Kidney (tissue), 14 donors: ENCODE measurements around the gene MTARC1. TPM values are rescaled to one million over a fixed set of nuclear protein-coding genes. Genes with fewer than 3 reads are reported as not detected.

Experiments
- DNase-seq, 5 donors: peaks; one replicate each; pipeline ENCODE4 v3.0.0-alpha.2; 2013 to 2020
- FAIRE-seq: peaks from 2 replicates; lab custom pipeline; 2012; peaks lifted over from hg19 to GRCh38; lab: Jason Lieb, UNC
- H3K27ac ChIP-seq, 2 donors: one replicate each; pipeline ENCODE4 v1.7.0; 2013; ENCODE audit warnings: low read depth in 2 of 2, low read length in 2 of 2, inconsistent platforms in 1 of 2
- H3K27me3 ChIP-seq: one replicate; pipeline ENCODE4 v1.7.1; 2013; ENCODE audit warnings: low read length, inconsistent platforms; ENCODE audit not compliant: control insufficient read depth, insufficient read depth
- H3K36me3 ChIP-seq, 3 donors: one replicate each; pipeline versions ENCODE4 v1.7.0 to v1.7.1; 2013; ENCODE audit warnings: low read length in 3 of 3, control low read depth in 1 of 3, inconsistent platforms in 1 of 3; ENCODE audit not compliant: insufficient read depth in 3 of 3, control insufficient read depth in 2 of 3
- H3K4me1 ChIP-seq, 3 donors: one replicate each; pipeline versions ENCODE4 v1.7.0 to v1.7.1; 2013; ENCODE audit warnings: low read length in 3 of 3, inconsistent platforms in 1 of 3, low read depth in 1 of 3; ENCODE audit not compliant: control insufficient read depth in 2 of 3, insufficient read depth in 2 of 3
- H3K4me3 ChIP-seq, 3 donors: one replicate each; pipeline versions ENCODE4 v1.7.0 to v1.8.1; 2013; ENCODE audit warnings: low read length in 3 of 3, control low read depth in 1 of 3, inconsistent platforms in 1 of 3
- H3K9ac ChIP-seq, 3 donors: one replicate each; pipeline versions ENCODE4 v1.7.0 to v1.7.1; 2013; ENCODE audit warnings: low read length in 3 of 3, control low read depth in 1 of 3, inconsistent platforms in 1 of 3
- H3K9me3 ChIP-seq, 3 donors: one replicate each; pipeline versions ENCODE4 v1.7.0 to v1.7.1; 2013; ENCODE audit warnings: low read length in 3 of 3, control low read depth in 1 of 3, inconsistent platforms in 1 of 3; ENCODE audit not compliant: control insufficient read depth in 2 of 3, insufficient read depth in 1 of 3
- intact Hi-C: fragments of 100-400 bp; cut with DNase I; formaldehyde crosslinking; loops from one replicate; pipeline ENCODE4 v1.11.1; 2022
- polyA plus RNA-seq: library from polyadenylated mRNA; stranded (reverse); fragments of 350-450 nt; fragmentation: Illumina TruSeq; extraction: RNeasy Lipid Tissue Mini Kit (QIAGEN cat#74804); gene quantifications from one replicate; pipeline ENCODE4 v1.2.3, GENCODE V29; 2014; ENCODE audit warnings: low read depth, low replicate concordance; ENCODE audit not compliant: insufficient read depth
- total RNA-seq: library from RNA; stranded (reverse); fragmentation: NEBNext Ultra II Directional; extraction: Animal tissue kit (Norgen Biotek cat#: 25700); gene quantifications from one replicate; pipeline ENCODE4 v1.2.1, GENCODE V29; 2021
- TF ChIP-seq, protein P1 (sequence below): IDR thresholded peaks from 3 replicates; pipeline ENCODE4 v1.5.1; 2012; ENCODE audit warnings: mild to moderate bottlenecking, moderate library complexity, borderline replicate concordance; ENCODE audit not compliant: insufficient read depth; ENCODE audit errors: extremely low read depth
- donor health status: control.
- donor health status: control.
- donor health status: control.
- donor health status: control.
- donor health status: control.
- donor health status: DM: yes; HTN: yes; CAD: no.
- donor health status: Normal renal cell carcinoma (clear cell type).

Gene MTARC1
- total and polyA plus RNA-seq, 2 donors from 2014 or later = 6.8 to 11.0 TPM

DNA sequence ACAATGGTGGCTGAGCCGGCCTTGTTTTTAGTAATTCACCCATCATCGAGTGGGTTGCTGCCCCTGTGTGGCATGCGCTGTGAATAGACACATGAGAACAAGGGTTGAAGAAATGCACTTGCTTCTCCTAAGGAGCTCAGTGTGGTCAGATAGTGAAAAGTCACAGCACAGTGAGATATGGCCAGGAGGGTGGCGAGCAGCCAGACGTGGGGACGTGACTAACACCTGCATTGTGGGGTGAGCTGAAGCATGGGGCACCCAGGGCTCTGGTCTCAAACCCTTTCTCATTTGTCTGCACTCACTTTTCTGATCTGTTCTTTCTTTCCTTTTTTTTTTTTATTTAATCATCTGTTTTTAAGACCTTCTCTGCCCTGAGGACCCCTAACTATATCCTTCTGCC lies 13.5 kb downstream of the MTARC1 start:
- intact Hi-C loops = no loop called here
- TF ChIP-seq, protein P1, sequence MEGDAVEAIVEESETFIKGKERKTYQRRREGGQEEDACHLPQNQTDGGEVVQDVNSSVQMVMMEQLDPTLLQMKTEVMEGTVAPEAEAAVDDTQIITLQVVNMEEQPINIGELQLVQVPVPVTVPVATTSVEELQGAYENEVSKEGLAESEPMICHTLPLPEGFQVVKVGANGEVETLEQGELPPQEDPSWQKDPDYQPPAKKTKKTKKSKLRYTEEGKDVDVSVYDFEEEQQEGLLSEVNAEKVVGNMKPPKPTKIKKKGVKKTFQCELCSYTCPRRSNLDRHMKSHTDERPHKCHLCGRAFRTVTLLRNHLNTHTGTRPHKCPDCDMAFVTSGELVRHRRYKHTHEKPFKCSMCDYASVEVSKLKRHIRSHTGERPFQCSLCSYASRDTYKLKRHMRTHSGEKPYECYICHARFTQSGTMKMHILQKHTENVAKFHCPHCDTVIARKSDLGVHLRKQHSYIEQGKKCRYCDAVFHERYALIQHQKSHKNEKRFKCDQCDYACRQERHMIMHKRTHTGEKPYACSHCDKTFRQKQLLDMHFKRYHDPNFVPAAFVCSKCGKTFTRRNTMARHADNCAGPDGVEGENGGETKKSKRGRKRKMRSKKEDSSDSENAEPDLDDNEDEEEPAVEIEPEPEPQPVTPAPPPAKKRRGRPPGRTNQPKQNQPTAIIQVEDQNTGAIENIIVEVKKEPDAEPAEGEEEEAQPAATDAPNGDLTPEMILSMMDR = no peak
- FAIRE-seq = no peak

GRCh38 chr1:220803401-220804201 lies 16.9 kb downstream of the MTARC1 start:
- Histone ChIP-seq H3K27me3 (no peaks in the 10 kb centered on the region), H3K27ac (no peak overlapping the region), H3K4me3 (no peak overlapping the region), H3K9me3 (no peaks in the 10 kb centered on the region), H3K9ac (peak overlapping the region in 1 of 3 donors; percentile 12), H3K4me1 (peaks cover 0 to 6% (median 0%) of the 10 kb centered on the region in 3 donors), H3K36me3 (peaks cover 0 to 9% (median 8%) of the 10 kb centered on the region in 3 donors)
- FAIRE-seq = peak; percentile 21
- TF ChIP-seq, protein P1 = peak; percentile 70
- DNase-seq = peak in 1 of 5 donors; percentile 45
- intact Hi-C loops = no loop called here

More for the DNA sequence above, 13.5 kb downstream of the MTARC1 start:
- no peak overlapping the region for H3K9ac ChIP-seq
- peaks cover 0 to 8% (median 7%) of the 10 kb centered on the region in 3 donors for H3K36me3 ChIP-seq
- H3K27ac ChIP-seq = no peak overlapping the region
- H3K4me1 ChIP-seq = peaks cover 0 to 6% (median 0%) of the 10 kb centered on the region in 3 donors
- no peaks in the 10 kb centered on the region for H3K27me3 ChIP-seq
- H3K4me3 ChIP-seq = no peak overlapping the region
- DNase-seq = no peak
- no peaks in the 10 kb centered on the region for H3K9me3 ChIP-seq

DNA sequence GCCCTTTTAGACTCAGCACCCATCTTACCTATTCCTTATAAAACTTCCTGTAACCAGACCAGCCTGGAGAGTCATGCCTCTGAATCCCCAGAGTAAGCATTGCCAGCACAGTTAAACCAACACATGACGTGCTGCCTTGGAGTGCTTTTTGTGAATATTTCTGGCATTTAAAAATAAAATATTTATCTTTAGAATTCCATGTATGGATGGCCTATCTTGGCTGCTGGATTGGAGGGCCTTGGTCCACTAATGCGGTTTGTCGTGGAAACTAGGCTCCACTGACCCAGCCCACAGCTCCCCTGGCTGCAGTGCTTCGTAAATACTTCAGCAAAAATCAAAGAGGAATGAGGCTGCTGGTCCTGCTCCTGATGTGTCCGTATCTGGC lies 17.5 kb downstream of the MTARC1 start:
- TF ChIP-seq, protein P1 = no peak
- no peak overlapping the region for H3K4me3 ChIP-seq
- H3K9me3 ChIP-seq = no peaks in the 10 kb centered on the region
- H3K27ac ChIP-seq = no peak overlapping the region
- intact Hi-C loops = no loop called here
- FAIRE-seq = no peak
- H3K9ac ChIP-seq = no peak overlapping the region
- peaks cover 0 to 6% (median 0%) of the 10 kb centered on the region in 3 donors for H3K4me1 ChIP-seq
- no peak for DNase-seq
- no peaks in the 10 kb centered on the region for H3K27me3 ChIP-seq
- peaks cover 0 to 9% (median 8%) of the 10 kb centered on the region in 3 donors for H3K36me3 ChIP-seq
